Suprapubic skin (tissue), 4 donors: ENCODE measurements around the gene RPUSD1. TPM values are rescaled to one million over a fixed set of nuclear protein-coding genes. Genes with fewer than 3 reads are reported as not detected.
"Not testable (repeated sequence)": the region's sequence is repeated elsewhere in the genome, so short reads cannot be mapped to it uniquely, and the experiment has no call there.

Source experiments
- DNase-seq, 2 donors: peaks; one replicate each; pipeline ENCODE4 v3.0.0-alpha.2; 2019; ENCODE audit warnings: low spot score in 2 of 2
- H3K27ac ChIP-seq: fragments of 200-600 bp; sonication (generic); one replicate; pipeline ENCODE4 v1.5.1; 2019
- H3K27me3 ChIP-seq: fragments of 200-600 bp; sonication (generic); one replicate; pipeline ENCODE4 v1.5.1; 2019
- H3K36me3 ChIP-seq: fragments of 200-600 bp; sonication (generic); one replicate; pipeline ENCODE4 v1.5.1; 2019
- H3K4me1 ChIP-seq: fragments of 200-600 bp; sonication (generic); one replicate; pipeline ENCODE4 v1.5.1; 2019
- H3K4me3 ChIP-seq: fragments of 200-600 bp; sonication (generic); one replicate; pipeline ENCODE4 v1.5.1; 2019; ENCODE audit warnings: mild to moderate bottlenecking
- H3K9me3 ChIP-seq: fragments of 200-600 bp; sonication (generic); one replicate; pipeline ENCODE4 v1.5.1; 2019
- CTCF ChIP-seq, 2 donors: fragments of 200-600 bp in 1 of 2; fragments of 450-650 bp in 1 of 2; sonication (generic) in 1 of 2; IDR thresholded peaks; one replicate each; pipeline ENCODE4 v1.5.1; 2016 to 2019; ENCODE audit warnings: antibody characterized with exemption in 2 of 2, mild to moderate bottlenecking in 1 of 2, moderate library complexity in 1 of 2
- EP300 ChIP-seq: sonication (generic); formaldehyde crosslinking; IDR thresholded peaks from one replicate; pipeline ENCODE4 v1.6.1; 2017; ENCODE audit warnings: antibody characterized with exemption
- POLR2A ChIP-seq, 2 donors: fragments of 450-650 bp; IDR thresholded peaks; one replicate each; pipeline ENCODE4 v1.6.1; 2017; ENCODE audit warnings: antibody characterized with exemption in 2 of 2, mild to moderate bottlenecking in 2 of 2, moderate library complexity in 2 of 2
- POLR2AphosphoS5 ChIP-seq, 3 donors: sonication (generic); formaldehyde crosslinking; IDR thresholded peaks; one replicate each; pipeline ENCODE4 v1.6.1; 2017; ENCODE audit warnings: antibody characterized with exemption in 3 of 3
- WGBS: methylation state at CpG from one replicate; pipeline ENCODE4 v1.1.5; 2018; 5-methylcytosine and 5-hydroxymethylcytosine counted together
- total RNA-seq, 4 donors: library from RNA; depleted of rRNA; stranded (reverse); fragments of >200 nt; gene quantifications; one replicate each; pipeline ENCODE4 v1.1.0, GENCODE V29; 2016

The RPUSD1 gene
- 10 to 100 TPM; 13.6 to 27.1 (median 21.8) TPM for total RNA-seq

DNA sequence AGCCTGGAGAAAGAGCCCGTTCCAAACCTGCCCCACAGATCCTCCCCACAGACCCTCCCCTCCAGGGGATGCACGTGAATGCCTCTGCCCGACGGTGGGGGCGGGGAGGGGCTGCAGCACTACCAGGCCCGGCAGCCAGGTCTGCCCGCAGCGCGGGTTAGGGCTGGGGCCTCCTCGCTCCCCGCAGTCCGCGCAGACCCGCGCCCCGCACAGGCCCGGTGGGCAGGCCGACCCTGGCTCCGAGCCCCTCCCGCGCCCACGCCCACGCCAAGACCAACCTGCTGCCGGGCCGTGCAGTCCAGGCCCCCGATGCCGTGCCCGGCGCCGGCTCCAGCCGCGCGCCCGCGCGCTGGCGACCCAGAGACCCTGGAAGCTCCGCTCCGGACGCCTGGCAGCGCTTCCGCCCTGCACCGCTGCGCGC, at the start of gene RPUSD1:
Gene RPUSD1 (minus strand): TSS at position 404 of the 421 bp plus-strand sequence. CDS start 644 bp downstream, outside the sequence.
- peak within 1 kb of the TSS; percentile 72 for H3K4me3 ChIP-seq
- no peaks in the 10 kb centered on the region for H3K9me3 ChIP-seq
- H3K4me1 ChIP-seq: peaks cover 37% of the 10 kb centered on the region
- H3K27ac ChIP-seq: peak within 1 kb of the TSS; percentile 50
- peaks cover under 1% of the 10 kb centered on the region for H3K27me3 ChIP-seq
- H3K36me3 ChIP-seq: peaks cover 32% of the 10 kb centered on the region
- no peak for TF ChIP-seq POLR2AphosphoS5 (IDR thresholded peaks at IDR 0.05)
- TF ChIP-seq CTCF (IDR thresholded peaks at IDR 0.05): no peak
- TF ChIP-seq EP300: no peak
- TF ChIP-seq POLR2A (IDR thresholded peaks at IDR 0.05): no peak
- WGBS: no CpG with 5 or more reads among the region's 45 CpGs
- no peak for DNase-seq

GRCh38 chr16:836822-837221, 48.6 kb upstream of the RPUSD1 start:
- not testable (repeated sequence) for H3K27ac ChIP-seq, H3K36me3 ChIP-seq, DNase-seq, H3K4me3 ChIP-seq, H3K4me1 ChIP-seq
- peaks cover 18% of the 10 kb centered on the region for H3K9me3 ChIP-seq
- H3K27me3 ChIP-seq: peaks cover 49% of the 10 kb centered on the region
- WGBS: 91% methylated on average over 3 of the region's 3 CpGs

DNA sequence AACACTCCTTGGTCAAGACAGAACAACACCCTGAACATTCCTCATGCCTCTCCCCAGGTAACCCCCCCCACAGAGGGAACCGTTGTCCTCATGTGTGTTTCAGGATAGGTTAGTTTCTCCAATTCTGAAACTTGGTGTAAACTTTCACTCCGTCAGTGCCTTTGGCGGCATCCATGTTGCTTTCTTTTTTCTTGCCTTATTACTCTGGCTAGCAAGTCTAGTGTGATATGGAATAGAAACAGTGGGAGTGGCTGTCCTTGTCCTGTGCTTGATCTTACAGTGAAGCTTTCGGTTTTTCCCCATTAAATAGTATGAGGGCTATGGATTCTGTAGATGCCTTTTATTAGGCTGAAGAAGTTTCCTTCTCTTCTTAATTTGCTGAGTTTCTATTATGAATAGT, 48.0 kb upstream of the RPUSD1 start:
- Histone ChIP-seq H3K27me3 (peaks cover 49% of the 10 kb centered on the region), H3K4me1 (no peaks in the 10 kb centered on the region), H3K36me3 (no peaks in the 10 kb centered on the region), H3K4me3 (no peak overlapping the region), H3K27ac (no peak overlapping the region), H3K9me3 (peaks cover 18% of the 10 kb centered on the region)
- no peak for DNase-seq
- 94% methylated on average over 4 of the region's 4 CpGs for WGBS
- no peak for TF ChIP-seq EP300
- TF ChIP-seq POLR2A (IDR thresholded peaks at IDR 0.05): no peak
- TF ChIP-seq POLR2AphosphoS5 (IDR thresholded peaks at IDR 0.05): no peak

- Histone ChIP-seq H3K36me3 (no peaks in the 10 kb centered on the region), H3K27ac (no peak overlapping the region), H3K9me3 (peaks cover 18% of the 10 kb centered on the region), H3K4me3 (no peak overlapping the region), H3K27me3 (peaks cover 49% of the 10 kb centered on the region), H3K4me1 (no peaks in the 10 kb centered on the region)
- WGBS: 95% methylated on average over 5 of the region's 10 CpGs
- no peak for DNase-seq
- TF ChIP-seq CTCF (IDR thresholded peaks at IDR 0.05) (no peak), EP300 (no peak)
Measured at GRCh38 chr16:835373-835772, 47.2 kb upstream of the RPUSD1 start.

DNA sequence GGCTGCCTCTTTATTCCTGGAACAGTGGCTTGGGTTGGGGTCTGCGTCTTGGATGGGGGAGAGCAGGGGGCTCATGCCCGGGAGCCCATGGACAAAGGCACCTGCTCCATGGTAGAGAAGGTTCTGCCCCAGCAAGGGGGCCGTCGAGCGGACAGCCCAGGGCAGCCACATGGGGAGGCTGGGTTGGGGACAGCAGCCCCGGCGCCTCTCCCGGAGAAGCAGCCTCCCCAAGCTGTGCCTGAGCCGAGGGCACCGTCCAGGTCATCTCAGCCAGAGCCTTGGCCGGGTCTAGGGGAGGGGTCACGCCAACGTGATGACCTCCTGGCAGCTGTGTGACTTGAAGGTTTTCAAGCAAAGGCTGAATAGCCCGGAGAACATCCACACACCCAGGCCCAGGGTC, 45.2 kb upstream of the RPUSD1 start:
- no peak for TF ChIP-seq EP300
- TF ChIP-seq POLR2A (IDR thresholded peaks at IDR 0.05): no peak
- TF ChIP-seq CTCF (IDR thresholded peaks at IDR 0.05): no peak
- TF ChIP-seq POLR2AphosphoS5 (IDR thresholded peaks at IDR 0.05): no peak
- Histone ChIP-seq H3K36me3 (no peaks in the 10 kb centered on the region), H3K9me3 (peaks cover 18% of the 10 kb centered on the region), H3K4me3 (no peak overlapping the region), H3K27ac (no peak overlapping the region), H3K27me3 (peaks cover 39% of the 10 kb centered on the region), H3K4me1 (no peaks in the 10 kb centered on the region)
- no peak for DNase-seq
- WGBS: 79% methylated on average over 11 of the region's 14 CpGs

DNA sequence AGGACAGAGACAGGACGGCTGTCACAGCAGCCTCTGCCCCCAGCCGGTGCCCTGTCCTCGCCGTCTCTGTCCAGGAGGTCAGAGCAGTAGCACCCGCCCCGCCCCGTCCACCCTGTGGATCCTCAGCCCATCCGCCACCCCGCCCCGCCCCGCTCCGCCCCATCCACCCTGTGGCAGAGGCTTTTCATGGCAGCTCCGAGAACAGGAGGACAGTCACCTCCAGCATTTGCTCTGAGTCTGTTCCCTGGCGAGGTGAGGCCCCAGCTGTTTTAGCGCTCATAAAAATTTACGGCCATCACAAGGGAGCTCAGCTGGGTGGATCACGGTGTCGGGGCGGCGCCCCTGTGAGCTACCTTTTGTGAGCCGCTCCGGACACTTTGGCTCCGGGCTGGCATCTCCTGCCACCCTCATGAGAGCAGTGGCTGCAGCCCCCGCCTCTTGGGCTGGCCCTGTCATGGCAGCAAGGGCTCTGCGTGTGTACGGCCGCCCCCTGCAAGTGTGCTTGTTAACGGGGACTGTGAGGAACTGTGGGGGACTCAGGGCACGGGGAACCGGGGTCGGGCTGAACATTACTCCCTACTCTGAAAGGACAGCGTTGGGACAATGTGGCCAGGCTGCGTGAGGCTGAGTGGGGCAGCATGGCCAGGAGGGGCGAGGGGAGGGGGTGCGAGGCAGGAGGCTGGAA, 44.6 kb upstream of the RPUSD1 start:
- DNase-seq: no peak
- no peak overlapping the region for H3K27ac ChIP-seq
- 50% methylated on average over 24 of the region's 35 CpGs for WGBS
- peaks cover 39% of the 10 kb centered on the region for H3K27me3 ChIP-seq
- H3K36me3 ChIP-seq: no peaks in the 10 kb centered on the region
- peaks cover 18% of the 10 kb centered on the region for H3K9me3 ChIP-seq
- TF ChIP-seq EP300: no peak
- TF ChIP-seq POLR2A (IDR thresholded peaks at IDR 0.05): no peak
- no peaks in the 10 kb centered on the region for H3K4me1 ChIP-seq
- H3K4me3 ChIP-seq: no peak overlapping the region
